Panc1 (cell line): ENCODE measurements around the gene CACNG6.

Source experiments
- CTCF ChIP-seq: fragments of 450-650 bp; IDR thresholded peaks from 2 replicates; pipeline ENCODE4 v1.5.1; 2017; ENCODE audit warnings: mild to moderate bottlenecking
- POLR2AphosphoS5 ChIP-seq: IDR thresholded peaks from 2 replicates; pipeline ENCODE4 v1.6.1; 2012; ENCODE audit warnings: mild to moderate bottlenecking, low read depth, low read length, moderate library complexity
- REST ChIP-seq, 2 experiments: IDR thresholded peaks; 2 replicates each; pipeline ENCODE4 v1.6.1; 2011 to 2012; ENCODE audit warnings: low read depth in 2 of 2, control low read depth in 1 of 2, low read length in 1 of 2, mild to moderate bottlenecking in 1 of 2, moderate library complexity in 1 of 2; ENCODE audit not compliant: insufficient read depth in 1 of 2

- TF ChIP-seq CTCF (no peak; the same call in 1 of the 2 replicates), REST (IDR thresholded peaks at IDR 0.05; ENCODE audit: insufficient read depth in 1 of 2, low read depth in 2 of 2, low read length in 1 of 2) (no peak), POLR2AphosphoS5 (no peak)
These were observed 49.2 kb upstream of the CACNG6 start for GRCh38 chr19:53942001-53942786.
